Smooth muscle cell (in vitro differentiated cells): ENCODE results near the gene GSTM3. TPM values are rescaled to one million over a fixed set of nuclear protein-coding genes. Genes with fewer than 3 reads are reported as not detected.

Experiments
- DNase-seq: peaks from one replicate; lab custom pipeline; 2025; ENCODE audit not compliant: unreplicated experiment; lab: John Stamatoyannopoulos, UW
- H2AFZ ChIP-seq: fragments of 200-600 bp; sonication (generic); 2 replicates; pipeline ENCODE4 v1.6.0; 2016; ENCODE audit warnings: antibody characterized with exemption, low read depth, mild to moderate bottlenecking
- H3F3A ChIP-seq: fragments of 200-600 bp; sonication (generic); 2 replicates; pipeline ENCODE4 v1.6.0; 2017; ENCODE audit warnings: antibody characterized with exemption, low read depth
- H3K27ac ChIP-seq: fragments of 200-600 bp; sonication (generic); 2 replicates; pipeline ENCODE4 v1.5.1; 2016; ENCODE audit warnings: low read depth, mild to moderate bottlenecking
- H3K27me3 ChIP-seq: fragments of 200-600 bp; sonication (generic); 2 replicates; pipeline ENCODE4 v1.6.1; 2016; ENCODE audit warnings: low read depth, mild to moderate bottlenecking
- H3K36me3 ChIP-seq: fragments of 200-600 bp; sonication (generic); 2 replicates; pipeline ENCODE4 v1.5.1; 2016; ENCODE audit warnings: low read depth
- H3K4me1 ChIP-seq: fragments of 200-600 bp; sonication (generic); 2 replicates; pipeline ENCODE4 v1.5.1; 2016; ENCODE audit warnings: low read depth
- H3K4me2 ChIP-seq: fragments of 200-600 bp; sonication (generic); 2 replicates; pipeline ENCODE4 v1.6.0; 2016; ENCODE audit warnings: mild to moderate bottlenecking
- H3K4me3 ChIP-seq: fragments of 200-600 bp; sonication (generic); 2 replicates; pipeline ENCODE4 v1.5.1; 2016; ENCODE audit warnings: mild to moderate bottlenecking
- H3K79me2 ChIP-seq: fragments of 200-600 bp; sonication (generic); 2 replicates; pipeline ENCODE4 v1.6.0; 2016; ENCODE audit warnings: low read depth, mild to moderate bottlenecking
- H3K9ac ChIP-seq: fragments of 200-600 bp; sonication (generic); 2 replicates; pipeline ENCODE4 v1.6.0; 2016; ENCODE audit warnings: low read depth
- H3K9me3 ChIP-seq: fragments of 200-600 bp; sonication (generic); replicated peaks from 2 replicates; pipeline ENCODE4 v1.5.1; 2016; ENCODE audit warnings: low read depth
- H4K20me1 ChIP-seq: fragments of 200-600 bp; sonication (generic); 2 replicates; pipeline ENCODE4 v1.6.0; 2016; ENCODE audit warnings: low read depth
- WGBS: methylation state at CpG from one replicate; pipeline ENCODE4 v1.1.7; 2016; ENCODE audit warnings: low lambda C conversion rate; 5-methylcytosine and 5-hydroxymethylcytosine counted together
- polyA plus RNA-seq: library from polyadenylated mRNA; unstranded; fragments of >200 nt; fragmentation: Nextera tagmentation; extraction: Ambion mirVana; gene quantifications from 2 replicates; pipeline ENCODE4 v1.2.1, GENCODE V29; 2016
- total RNA-seq: library from RNA; depleted of rRNA; stranded (reverse); fragments of >200 nt; gene quantifications from 2 replicates; pipeline ENCODE4 v1.2.3, GENCODE V29; 2014
- TF ChIP-seq, protein P1 (sequence below): fragments of 200-600 bp; sonication (generic); IDR thresholded peaks from 2 replicates; pipeline ENCODE4 v1.5.1; 2017; ENCODE audit warnings: borderline replicate concordance, mild to moderate bottlenecking, antibody characterized with exemption; ENCODE audit not compliant: insufficient read depth, poor library complexity, severe bottlenecking

The GSTM3 gene
- total and polyA plus RNA-seq, 2 experiments from 2014 or later = 153 to 218 TPM

DNA sequence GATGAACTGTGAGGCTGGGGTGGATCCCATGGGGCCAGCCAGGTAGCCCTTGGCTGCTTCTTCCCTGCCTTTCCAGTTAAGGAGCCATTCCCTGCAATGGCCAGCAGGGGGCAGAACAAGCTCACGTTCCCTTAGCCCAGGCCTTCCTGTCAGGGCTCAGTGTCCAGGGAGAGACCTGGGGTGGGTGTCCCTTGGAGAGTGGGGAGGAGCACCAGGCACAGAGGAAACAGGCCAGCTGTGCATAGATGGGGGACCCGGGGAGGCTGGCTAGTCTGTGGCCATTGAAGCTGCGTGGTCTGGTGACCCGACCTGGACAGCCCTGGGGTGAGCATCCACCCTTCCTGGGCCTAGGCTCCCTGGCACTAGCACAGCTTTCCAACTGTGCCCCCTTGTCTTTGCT, 36.1 kb upstream of the GSTM3 start:
- peaks cover 5% of the 10 kb centered on the region for H3K4me1 ChIP-seq
- H3K4me2 ChIP-seq = peak overlapping the region; percentile 44
- H3K36me3 ChIP-seq = no peaks in the 10 kb centered on the region
- H3K79me2 ChIP-seq = no peaks in the 10 kb centered on the region
- TF ChIP-seq, protein P1, sequence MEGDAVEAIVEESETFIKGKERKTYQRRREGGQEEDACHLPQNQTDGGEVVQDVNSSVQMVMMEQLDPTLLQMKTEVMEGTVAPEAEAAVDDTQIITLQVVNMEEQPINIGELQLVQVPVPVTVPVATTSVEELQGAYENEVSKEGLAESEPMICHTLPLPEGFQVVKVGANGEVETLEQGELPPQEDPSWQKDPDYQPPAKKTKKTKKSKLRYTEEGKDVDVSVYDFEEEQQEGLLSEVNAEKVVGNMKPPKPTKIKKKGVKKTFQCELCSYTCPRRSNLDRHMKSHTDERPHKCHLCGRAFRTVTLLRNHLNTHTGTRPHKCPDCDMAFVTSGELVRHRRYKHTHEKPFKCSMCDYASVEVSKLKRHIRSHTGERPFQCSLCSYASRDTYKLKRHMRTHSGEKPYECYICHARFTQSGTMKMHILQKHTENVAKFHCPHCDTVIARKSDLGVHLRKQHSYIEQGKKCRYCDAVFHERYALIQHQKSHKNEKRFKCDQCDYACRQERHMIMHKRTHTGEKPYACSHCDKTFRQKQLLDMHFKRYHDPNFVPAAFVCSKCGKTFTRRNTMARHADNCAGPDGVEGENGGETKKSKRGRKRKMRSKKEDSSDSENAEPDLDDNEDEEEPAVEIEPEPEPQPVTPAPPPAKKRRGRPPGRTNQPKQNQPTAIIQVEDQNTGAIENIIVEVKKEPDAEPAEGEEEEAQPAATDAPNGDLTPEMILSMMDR = peak; percentile 96
- peak overlapping the region; percentile 26 for H2AFZ ChIP-seq
- H3K27me3 ChIP-seq = no peaks in the 10 kb centered on the region
- peak overlapping the region; percentile 56 for H3K27ac ChIP-seq
- no peak overlapping the region for H3K4me3 ChIP-seq
- no peaks in the 10 kb centered on the region for H4K20me1 ChIP-seq
- peaks cover 2% of the 10 kb centered on the region for H3K9me3 ChIP-seq
- peaks cover 4% of the 10 kb centered on the region for H3F3A ChIP-seq
- peak; percentile 39 for DNase-seq
- no peak overlapping the region for H3K9ac ChIP-seq
- 13% methylated on average over 4 of the region's 4 CpGs for WGBS

DNA sequence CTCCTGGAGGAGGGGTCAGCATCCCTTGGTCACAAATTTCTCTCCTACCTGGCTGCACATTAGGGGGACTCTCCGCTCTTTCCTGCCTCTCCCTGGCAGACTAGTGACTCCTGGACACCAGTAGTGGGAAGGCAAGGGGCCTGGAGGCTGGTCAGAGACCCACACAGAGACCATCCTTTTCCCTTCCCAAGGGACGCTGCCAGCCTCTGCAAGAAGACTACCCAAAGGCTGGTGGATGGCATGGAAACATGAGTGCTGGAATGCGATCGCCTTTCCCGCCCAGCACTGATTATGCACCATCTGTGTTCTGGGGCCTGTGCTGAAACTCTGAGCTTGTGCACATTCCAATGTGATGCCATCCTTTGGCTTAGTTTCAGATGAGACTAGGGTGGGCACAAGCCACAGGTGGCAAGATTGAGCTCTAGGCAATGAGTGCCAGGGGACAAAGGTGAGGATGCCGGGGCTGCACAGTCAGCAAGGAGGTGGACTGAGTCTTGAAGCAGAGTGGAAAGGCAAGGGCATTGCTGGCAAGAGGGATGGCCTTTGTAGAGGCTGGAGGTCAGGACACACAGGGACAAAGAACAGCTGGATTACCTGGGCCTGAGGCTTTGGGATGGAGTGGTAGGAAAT, 35.5 kb upstream of the GSTM3 start:
- H4K20me1 ChIP-seq = no peaks in the 10 kb centered on the region
- H3K4me1 ChIP-seq = peaks cover 3% of the 10 kb centered on the region
- DNase-seq = no peak
- H3K9ac ChIP-seq = no peak overlapping the region
- H3K4me2 ChIP-seq = no peak overlapping the region
- H3K27ac ChIP-seq = no peak overlapping the region
- H3K27me3 ChIP-seq = no peaks in the 10 kb centered on the region
- H3K36me3 ChIP-seq = no peaks in the 10 kb centered on the region
- no peak overlapping the region for H2AFZ ChIP-seq
- no peaks in the 10 kb centered on the region for H3K79me2 ChIP-seq
- no peak overlapping the region for H3K4me3 ChIP-seq
- H3F3A ChIP-seq = no peaks in the 10 kb centered on the region
- WGBS = 85% methylated on average over 6 of the region's 6 CpGs
- peaks cover 2% of the 10 kb centered on the region for H3K9me3 ChIP-seq
- TF ChIP-seq, protein P1 = no peak

DNA sequence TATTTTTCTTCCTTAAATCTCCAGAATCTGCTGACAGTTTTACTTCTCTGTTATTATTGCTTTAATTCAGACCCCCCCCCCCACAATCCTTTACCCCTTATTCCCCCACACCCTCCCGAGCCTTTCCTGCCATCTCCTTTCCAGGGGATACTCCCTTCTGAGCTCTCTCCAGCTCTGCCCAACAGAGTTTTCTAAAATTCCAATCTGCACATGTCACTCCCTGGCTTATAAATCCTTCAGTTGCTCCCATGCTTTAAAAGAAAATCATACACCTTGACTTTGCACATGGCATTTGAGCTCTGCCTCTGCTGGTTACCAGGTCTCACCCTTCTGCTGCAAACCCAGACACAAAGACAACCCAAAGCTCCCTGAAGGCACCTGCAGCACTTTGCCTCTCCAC, 34.6 kb upstream of the GSTM3 start:
- DNase-seq = no peak
- H3K27me3 ChIP-seq = no peaks in the 10 kb centered on the region
- H4K20me1 ChIP-seq = no peaks in the 10 kb centered on the region
- no peaks in the 10 kb centered on the region for H3K36me3 ChIP-seq
- TF ChIP-seq, protein P1 = no peak
- H3K4me3 ChIP-seq = no peak overlapping the region
- H3K27ac ChIP-seq = no peak overlapping the region
- no peaks in the 10 kb centered on the region for H3K9me3 ChIP-seq
- no peaks in the 10 kb centered on the region for H3F3A ChIP-seq
- no peaks in the 10 kb centered on the region for H3K79me2 ChIP-seq
- WGBS = 17% methylated on average over 1 of the region's 1 CpG
- H3K4me2 ChIP-seq = no peak overlapping the region
- H2AFZ ChIP-seq = no peak overlapping the region
- H3K9ac ChIP-seq = no peak overlapping the region
- peaks cover 3% of the 10 kb centered on the region for H3K4me1 ChIP-seq

DNA sequence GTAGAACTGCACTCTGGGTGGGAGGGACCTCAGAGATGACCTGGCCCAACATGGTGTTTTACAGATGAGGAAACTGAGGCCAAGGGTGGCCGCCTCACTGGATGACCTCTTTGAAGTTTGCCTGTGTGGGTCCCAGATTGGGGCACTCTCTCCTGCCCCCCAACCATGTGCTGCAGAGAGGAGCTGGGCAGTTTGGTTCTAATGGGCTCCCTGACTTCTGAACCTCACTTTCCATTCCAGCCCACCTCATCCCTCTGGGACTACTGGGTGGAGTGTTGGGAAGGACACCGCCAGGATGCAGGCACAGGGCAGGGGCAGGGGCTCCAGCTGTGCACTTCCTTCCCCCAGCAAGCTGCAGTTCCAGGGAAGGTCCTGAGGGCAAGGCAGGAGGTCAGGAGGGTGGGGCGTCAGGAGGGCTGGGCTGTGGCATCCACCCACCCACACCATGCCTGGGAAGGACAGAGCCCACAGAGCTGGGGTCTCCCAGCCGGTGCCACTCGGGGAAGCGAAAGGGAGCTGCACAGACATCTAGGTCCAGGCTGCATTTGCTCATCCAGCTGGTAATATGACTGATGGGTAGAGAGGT, 33.2 kb upstream of the GSTM3 start:
- Histone ChIP-seq H3K36me3 (no peaks in the 10 kb centered on the region), H3K4me1 (peaks cover 3% of the 10 kb centered on the region), H3K27me3 (no peaks in the 10 kb centered on the region), H3K79me2 (no peaks in the 10 kb centered on the region), H3K4me2 (no peak overlapping the region), H2AFZ (peak overlapping the region; percentile 6), H4K20me1 (no peaks in the 10 kb centered on the region), H3K9ac (no peak overlapping the region), H3K4me3 (no peak overlapping the region), H3K27ac (no peak overlapping the region), H3F3A (no peaks in the 10 kb centered on the region), H3K9me3 (no peaks in the 10 kb centered on the region)
- TF ChIP-seq, protein P1 = no peak
- DNase-seq = no peak
- whole genome bisulfite sequencing = 72% methylated on average over 6 of the region's 6 CpGs
